ENCODE results near the gene TEX52.

DNA sequence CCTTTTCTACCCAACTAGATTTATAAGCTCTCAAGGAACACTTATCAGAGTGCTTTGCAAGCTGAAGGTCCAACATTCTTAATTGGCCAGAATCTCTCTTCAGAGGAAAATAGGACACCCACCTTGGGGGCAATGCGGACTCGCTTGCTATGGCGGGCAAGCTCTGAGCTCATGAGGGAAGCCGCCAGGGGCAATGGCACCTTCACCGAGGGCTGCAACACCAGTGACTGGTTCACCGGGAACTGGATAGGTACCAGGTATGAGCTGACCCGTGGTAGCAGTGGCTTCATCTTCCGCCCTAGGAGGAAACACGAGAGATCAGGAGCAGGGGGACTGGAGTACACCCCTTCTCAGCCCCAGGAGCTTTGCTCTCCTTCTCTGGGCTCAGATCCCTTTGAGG, 7.4 kb upstream of the TEX52 start:
- TF ChIP-seq, protein P1, sequence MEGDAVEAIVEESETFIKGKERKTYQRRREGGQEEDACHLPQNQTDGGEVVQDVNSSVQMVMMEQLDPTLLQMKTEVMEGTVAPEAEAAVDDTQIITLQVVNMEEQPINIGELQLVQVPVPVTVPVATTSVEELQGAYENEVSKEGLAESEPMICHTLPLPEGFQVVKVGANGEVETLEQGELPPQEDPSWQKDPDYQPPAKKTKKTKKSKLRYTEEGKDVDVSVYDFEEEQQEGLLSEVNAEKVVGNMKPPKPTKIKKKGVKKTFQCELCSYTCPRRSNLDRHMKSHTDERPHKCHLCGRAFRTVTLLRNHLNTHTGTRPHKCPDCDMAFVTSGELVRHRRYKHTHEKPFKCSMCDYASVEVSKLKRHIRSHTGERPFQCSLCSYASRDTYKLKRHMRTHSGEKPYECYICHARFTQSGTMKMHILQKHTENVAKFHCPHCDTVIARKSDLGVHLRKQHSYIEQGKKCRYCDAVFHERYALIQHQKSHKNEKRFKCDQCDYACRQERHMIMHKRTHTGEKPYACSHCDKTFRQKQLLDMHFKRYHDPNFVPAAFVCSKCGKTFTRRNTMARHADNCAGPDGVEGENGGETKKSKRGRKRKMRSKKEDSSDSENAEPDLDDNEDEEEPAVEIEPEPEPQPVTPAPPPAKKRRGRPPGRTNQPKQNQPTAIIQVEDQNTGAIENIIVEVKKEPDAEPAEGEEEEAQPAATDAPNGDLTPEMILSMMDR (IDR thresholded peaks at IDR 0.05): no peak
- no peak for TF ChIP-seq POLR2A (IDR thresholded peaks at IDR 0.05)
